HG02938 (cell line): ENCODE data around the gene TGM6.

Source experiments
- ATAC-seq: cut with Tn5 transposase; IDR thresholded peaks from one replicate; pipeline ENCODE4 v1.9.1; 2021; ENCODE audit warnings: mild to moderate bottlenecking, moderate library complexity; ENCODE audit not compliant: unreplicated experiment

TGM6 gene

GRCh38 chr20:2480381-2480780 lies 99.7 kb downstream of the TGM6 start:
- ATAC-seq, result no peak
